Skeletal muscle satellite cell (primary cell): ENCODE data around the gene UROC1.

Experiments
- H3K27me3 ChIP-seq: 2 replicates; pipeline ENCODE4 v1.7.0; 2013; ENCODE audit warnings: low read length; ENCODE audit not compliant: control insufficient read depth, insufficient read depth
- H3K36me3 ChIP-seq: 2 replicates; pipeline ENCODE4 v1.7.0; 2013; ENCODE audit warnings: mild to moderate bottlenecking, control low read depth, low read length; ENCODE audit not compliant: insufficient read depth
- H3K4me1 ChIP-seq: 2 replicates; pipeline ENCODE4 v1.7.0; 2013; ENCODE audit warnings: low read length; ENCODE audit not compliant: control insufficient read depth, insufficient read depth
- H3K4me2 ChIP-seq: 2 replicates; pipeline ENCODE4 v1.7.0; 2013; ENCODE audit warnings: mild to moderate bottlenecking, low read length
- H3K4me3 ChIP-seq: 2 replicates; pipeline ENCODE4 v1.7.0; 2013; ENCODE audit warnings: low read length
- H3K9ac ChIP-seq: 2 replicates; pipeline ENCODE4 v1.7.0; 2013; ENCODE audit warnings: mild to moderate bottlenecking, low read depth, low read length, moderate library complexity
- H3K9me3 ChIP-seq: replicated peaks from 2 replicates; pipeline ENCODE4 v1.7.0; 2013; ENCODE audit warnings: mild to moderate bottlenecking, control low read depth, low read length

UROC1 gene

GRCh38 chr3:126495786-126496185 is 21.8 kb downstream of the UROC1 start:
- H3K4me3 ChIP-seq = no peak overlapping the region
- H3K4me2 ChIP-seq = no peak overlapping the region

DNA sequence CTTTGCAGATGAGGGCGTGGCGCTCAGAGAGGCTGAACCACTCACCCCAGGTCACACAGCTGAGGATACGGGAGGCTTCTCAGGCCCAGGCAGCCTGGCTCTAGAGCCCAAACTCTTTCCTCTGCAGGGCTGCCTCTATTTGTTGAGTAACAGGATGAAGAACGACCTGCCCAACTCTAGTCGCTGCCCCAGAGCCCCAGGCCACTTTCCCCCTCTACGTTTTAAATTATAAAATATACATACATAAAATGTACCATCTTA is 22.7 kb downstream of the UROC1 start:
- H3K4me2 ChIP-seq = no peak overlapping the region
- no peak overlapping the region for H3K9ac ChIP-seq
- peaks cover 5% of the 10 kb centered on the region for H3K4me1 ChIP-seq
- no peak overlapping the region for H3K4me3 ChIP-seq
- H3K36me3 ChIP-seq = no peaks in the 10 kb centered on the region
- no peaks in the 10 kb centered on the region for H3K9me3 ChIP-seq
- H3K27me3 ChIP-seq = peaks cover 34% of the 10 kb centered on the region

More at GRCh38 chr3:126495786-126496185, 21.8 kb downstream of the UROC1 start:
- H3K36me3 ChIP-seq = no peaks in the 10 kb centered on the region
- no peak overlapping the region for H3K9ac ChIP-seq
- H3K4me1 ChIP-seq = peaks cover 5% of the 10 kb centered on the region
- no peaks in the 10 kb centered on the region for H3K9me3 ChIP-seq
- H3K27me3 ChIP-seq = peaks cover 26% of the 10 kb centered on the region

- H3K4me2 ChIP-seq = peak overlapping the region; percentile 24
- H3K4me1 ChIP-seq = peaks cover 5% of the 10 kb centered on the region
- H3K36me3 ChIP-seq = no peaks in the 10 kb centered on the region
- H3K9me3 ChIP-seq = no peaks in the 10 kb centered on the region
- peaks cover 39% of the 10 kb centered on the region for H3K27me3 ChIP-seq
- H3K9ac ChIP-seq = no peak overlapping the region
- H3K4me3 ChIP-seq = no peak overlapping the region
These were observed 23.2 kb downstream of the UROC1 start for GRCh38 chr3:126494204-126494969.

DNA sequence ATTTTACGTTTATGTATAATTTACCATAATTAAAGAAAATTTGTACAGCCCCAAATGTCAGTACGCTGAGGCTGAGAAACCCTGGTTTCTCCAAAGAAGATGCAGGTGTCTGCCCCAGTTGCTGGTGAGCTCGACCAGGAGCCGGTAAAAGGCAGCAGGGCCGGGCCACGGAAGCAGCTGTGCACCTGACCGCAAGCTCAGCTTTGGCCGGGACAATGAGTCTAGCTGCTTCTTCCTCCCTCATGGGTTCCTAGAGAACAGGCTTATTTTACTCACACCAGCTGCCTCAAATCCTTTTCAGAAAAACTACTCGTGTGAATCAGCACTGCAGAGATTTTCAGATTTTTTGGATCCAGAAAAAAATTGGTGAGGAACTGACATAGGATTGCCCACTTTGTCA is 23.8 kb downstream of the UROC1 start:
- Histone ChIP-seq H3K27me3 (peaks cover 45% of the 10 kb centered on the region), H3K36me3 (no peaks in the 10 kb centered on the region), H3K9ac (no peak overlapping the region), H3K4me3 (no peak overlapping the region), H3K4me2 (peak overlapping the region; percentile 24), H3K4me1 (peaks cover 5% of the 10 kb centered on the region), H3K9me3 (no peaks in the 10 kb centered on the region)

- Histone ChIP-seq H3K4me1 (peaks cover 5% of the 10 kb centered on the region), H3K4me2 (no peak overlapping the region), H3K9ac (no peak overlapping the region), H3K36me3 (no peaks in the 10 kb centered on the region), H3K9me3 (no peaks in the 10 kb centered on the region), H3K27me3 (peaks cover 46% of the 10 kb centered on the region), H3K4me3 (no peak overlapping the region)
These were observed 24.5 kb downstream of the UROC1 start for GRCh38 chr3:126493051-126493450.

DNA sequence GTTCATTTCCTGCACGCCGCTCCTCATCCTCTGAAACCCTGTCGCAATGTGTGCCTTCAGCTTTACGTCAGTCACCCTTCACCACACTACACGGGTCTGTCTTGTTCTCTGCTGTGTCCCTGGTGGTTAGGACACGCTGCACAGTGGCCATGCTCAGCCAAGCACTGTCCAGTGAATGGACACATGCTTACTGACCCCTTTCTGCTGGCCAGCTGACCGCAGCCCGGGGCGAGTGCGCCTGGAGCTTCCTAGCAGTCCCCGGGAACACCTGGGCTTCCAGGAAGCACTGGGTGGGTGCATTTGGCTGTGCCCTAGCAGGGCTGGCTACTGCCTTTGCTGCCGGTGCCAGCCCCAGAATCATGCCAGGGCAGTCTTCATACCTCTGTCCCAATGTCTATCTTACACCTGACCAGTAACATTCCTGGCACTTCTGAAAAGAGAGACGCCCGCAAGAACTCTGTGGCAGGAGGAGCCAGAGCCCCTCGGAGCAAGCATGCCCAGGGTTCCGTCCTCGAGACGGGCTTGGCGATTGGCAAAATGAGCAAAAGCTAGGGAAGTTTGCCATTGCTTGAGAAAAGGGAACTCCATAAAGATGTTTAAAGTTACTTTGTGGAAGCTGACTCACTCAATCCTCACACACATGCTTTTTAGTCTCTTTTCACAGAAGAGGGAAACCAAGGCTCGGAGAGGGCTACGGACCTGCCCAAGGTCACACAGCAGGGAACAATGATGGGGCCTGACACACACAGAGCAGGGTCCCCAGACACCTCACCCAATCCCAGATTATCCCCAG is 26.2 kb downstream of the UROC1 start:
- H3K9ac ChIP-seq = no peak overlapping the region
- H3K4me2 ChIP-seq = no peak overlapping the region
- H3K36me3 ChIP-seq = no peaks in the 10 kb centered on the region
- H3K9me3 ChIP-seq = no peaks in the 10 kb centered on the region
- peaks cover 16% of the 10 kb centered on the region for H3K4me1 ChIP-seq
- no peak overlapping the region for H3K4me3 ChIP-seq
- H3K27me3 ChIP-seq = peaks cover 42% of the 10 kb centered on the region

GRCh38 chr3:126490619-126491018 is 27.0 kb downstream of the UROC1 start:
- Histone ChIP-seq H3K4me2 (no peak overlapping the region), H3K27me3 (peaks cover 42% of the 10 kb centered on the region), H3K9ac (no peak overlapping the region), H3K36me3 (no peaks in the 10 kb centered on the region), H3K4me1 (peaks cover 18% of the 10 kb centered on the region), H3K4me3 (no peak overlapping the region), H3K9me3 (no peaks in the 10 kb centered on the region)

- H3K9ac ChIP-seq = no peak overlapping the region
- H3K36me3 ChIP-seq = no peaks in the 10 kb centered on the region
- no peak overlapping the region for H3K4me3 ChIP-seq
- no peaks in the 10 kb centered on the region for H3K9me3 ChIP-seq
- H3K4me1 ChIP-seq = peaks cover 14% of the 10 kb centered on the region
- peaks cover 42% of the 10 kb centered on the region for H3K27me3 ChIP-seq
- H3K4me2 ChIP-seq = no peak overlapping the region
These were observed 28.5 kb downstream of the UROC1 start for GRCh38 chr3:126488886-126489569.

DNA sequence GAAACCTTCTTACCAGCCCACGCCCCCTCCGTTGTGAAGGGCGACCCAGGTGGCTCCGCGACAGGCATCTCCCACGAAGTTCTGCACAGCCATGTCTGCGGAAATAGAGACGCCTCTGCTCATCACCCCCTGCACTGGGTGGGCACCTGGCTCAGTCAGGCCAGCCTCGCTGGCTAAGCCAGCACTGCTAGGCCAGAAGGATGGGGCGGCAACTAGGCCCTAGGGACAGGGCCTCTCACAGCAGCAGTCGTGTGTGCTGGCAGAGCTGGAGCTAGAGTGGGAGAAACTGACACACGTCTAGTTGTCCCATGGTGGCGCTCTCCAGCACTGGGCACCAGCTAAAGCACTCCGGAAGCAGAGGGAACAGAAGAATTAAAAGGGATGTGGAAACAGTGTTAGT is 29.4 kb downstream of the UROC1 start:
- H3K9me3 ChIP-seq = no peaks in the 10 kb centered on the region
- H3K4me3 ChIP-seq = no peak overlapping the region
- H3K27me3 ChIP-seq = peaks cover 36% of the 10 kb centered on the region
- H3K4me1 ChIP-seq = peaks cover 13% of the 10 kb centered on the region
- no peak overlapping the region for H3K9ac ChIP-seq
- no peak overlapping the region for H3K4me2 ChIP-seq
- H3K36me3 ChIP-seq = no peaks in the 10 kb centered on the region

DNA sequence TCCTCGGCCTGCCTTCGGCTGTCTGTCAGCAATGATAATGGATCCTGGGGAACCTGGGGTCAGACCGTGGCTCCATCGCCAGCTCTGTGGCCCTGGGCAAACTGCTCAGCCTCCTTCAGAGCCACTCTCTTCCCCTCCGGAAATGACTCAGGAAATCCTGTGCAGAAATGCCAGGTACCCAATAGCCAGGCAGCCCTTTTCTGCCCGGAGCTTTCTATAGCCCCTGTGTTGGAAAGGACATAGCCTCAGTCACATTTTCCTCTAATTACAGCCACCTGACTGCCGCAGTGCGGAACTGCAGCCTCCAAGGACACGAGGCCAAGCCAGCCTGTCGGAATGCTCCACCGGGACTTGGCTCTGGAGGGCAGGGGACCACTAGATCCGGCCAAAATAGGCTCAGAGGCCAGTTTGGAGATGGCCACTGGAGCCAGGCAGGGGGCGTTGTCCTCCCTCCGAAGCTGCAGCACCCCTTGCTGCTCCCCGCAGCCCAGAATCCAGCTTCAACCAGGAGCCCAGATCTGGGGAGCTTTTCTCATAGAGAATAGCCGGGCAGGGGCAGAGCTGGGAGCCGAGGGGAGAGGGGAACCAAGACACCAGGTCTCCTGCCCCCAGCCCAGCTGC is 30.3 kb downstream of the UROC1 start:
- no peak overlapping the region for H3K9ac ChIP-seq
- peaks cover 13% of the 10 kb centered on the region for H3K4me1 ChIP-seq
- no peaks in the 10 kb centered on the region for H3K36me3 ChIP-seq
- H3K4me2 ChIP-seq = no peak overlapping the region
- H3K27me3 ChIP-seq = peaks cover 33% of the 10 kb centered on the region
- H3K9me3 ChIP-seq = no peaks in the 10 kb centered on the region
- no peak overlapping the region for H3K4me3 ChIP-seq

DNA sequence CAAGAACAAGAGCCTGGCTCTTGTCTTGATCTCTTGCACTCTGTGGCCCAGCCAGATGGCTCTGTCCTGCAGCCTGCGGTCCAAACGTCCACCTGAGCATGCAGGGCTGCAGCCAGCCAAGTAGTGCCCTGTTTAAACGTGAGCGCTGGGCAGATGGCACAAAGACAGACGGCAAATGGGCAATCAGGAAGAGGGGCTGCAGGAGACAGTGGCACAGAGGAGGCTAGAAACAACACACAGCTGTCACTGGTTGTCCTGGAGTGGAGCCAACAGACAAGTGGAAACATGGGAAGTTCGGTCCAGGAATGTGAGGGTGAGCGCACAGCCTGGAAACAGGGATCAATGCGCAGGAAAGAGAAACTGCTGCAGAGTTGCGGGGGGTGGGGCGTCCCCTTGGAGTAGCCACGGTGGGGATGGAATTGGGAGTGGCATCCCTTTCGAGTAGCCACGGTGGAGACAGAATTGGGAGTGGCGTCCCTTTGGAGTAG is 31.2 kb downstream of the UROC1 start:
- H3K9me3 ChIP-seq = no peaks in the 10 kb centered on the region
- H3K27me3 ChIP-seq = peaks cover 29% of the 10 kb centered on the region
- H3K4me1 ChIP-seq = peaks cover 13% of the 10 kb centered on the region
- H3K9ac ChIP-seq = no peak overlapping the region
- H3K4me2 ChIP-seq = no peak overlapping the region
- no peak overlapping the region for H3K4me3 ChIP-seq
- no peaks in the 10 kb centered on the region for H3K36me3 ChIP-seq
